ENCODE measurements around the gene GPT2. TPM values are rescaled to one million over a fixed set of nuclear protein-coding genes. Genes with fewer than 3 reads are reported as not detected.

Gene GPT2
- total RNA-seq, 1 experiment from 2014 or later: 68.8 TPM

- TF ChIP-seq CTCF (conservative IDR thresholded peaks at IDR 0.05): no peak
- no peaks in the 10 kb centered on the region for H3K27me3 Mint-ChIP-seq (ENCODE audit: low read depth)
- H4K20me1 ChIP-seq (ENCODE audit: control insufficient read depth, insufficient read depth, insufficient read length): no peaks in the 10 kb centered on the region
These were observed 5.2 kb downstream of the GPT2 start for GRCh38 chr16:46889245-46889941.

More at GRCh38 chr16:46889245-46889941, 5.2 kb downstream of the GPT2 start:
- peaks cover 23 to 53% (median 48%) of the 10 kb centered on the region in 3 experiments for H3K36me3 Mint-ChIP-seq (ENCODE audit: insufficient read depth in 1 of 3, low read depth in 3 of 3)
- Histone ChIP-seq H3K56ac (ENCODE audit: insufficient read length, low read depth, low read length) (no peak overlapping the region), H3K4me2 (ENCODE audit: insufficient read depth, insufficient read length, low read length) (no peak overlapping the region), H3K4me1 (ENCODE audit: insufficient read depth, low read length) (no peaks in the 10 kb centered on the region; the same call in 1 of the 2 replicates), H3K4ac (ENCODE audit: low read depth, low read length) (no peak overlapping the region), H4K5ac (ENCODE audit: insufficient read length, low read depth, low read length) (no peak overlapping the region), H3K14ac (ENCODE audit: insufficient read depth, low read length) (no peak overlapping the region), H2AFZ (ENCODE audit: low read length) (no peak overlapping the region), H2BK120ac (ENCODE audit: low read depth, low read length, poor library complexity, severe bottlenecking) (no peak overlapping the region), H3T11ph (ENCODE audit: low read length) (no peak overlapping the region), H2BK12ac (ENCODE audit: insufficient read length, low read depth, low read length) (no peak overlapping the region), H3K18ac (ENCODE audit: insufficient read length, low read depth, low read length) (no peak overlapping the region), H4K8ac (replicated peaks; ENCODE audit: insufficient read length, low read depth, low read length) (no peak overlapping the region), H3K9ac (ENCODE audit: extremely low read depth, insufficient read length, low read length) (no peak overlapping the region), H3K23ac (ENCODE audit: insufficient read length, low read depth, low read length) (no peak overlapping the region), H4K91ac (ENCODE audit: insufficient read length, low read depth, low read length) (no peak overlapping the region), H3K27me3 (ENCODE audit: insufficient read depth, low read length) (no peaks in the 10 kb centered on the region), H3K9me3 (ENCODE audit: control insufficient read depth, low read depth, low read length) (no peaks in the 10 kb centered on the region), H2BK15ac (ENCODE audit: low read depth, low read length) (no peak overlapping the region), H3K79me1 (ENCODE audit: insufficient read depth, low read depth, low read length, poor library complexity, severe bottlenecking) (peaks cover 5% of the 10 kb centered on the region), H3K23me2 (ENCODE audit: insufficient read length, low read depth, low read length, poor library complexity, severe bottlenecking) (peaks cover 6% of the 10 kb centered on the region), H3K79me2 (ENCODE audit: insufficient read depth, low read length) (peaks cover 43% of the 10 kb centered on the region; the same call in 1 of the 2 replicates), H2AK5ac (ENCODE audit: insufficient read length, low read length) (no peak overlapping the region), H3K27ac (ENCODE audit: insufficient read length, low read depth, low read length) (no peak overlapping the region), H2BK20ac (ENCODE audit: low read depth, low read length, poor library complexity, severe bottlenecking) (no peak overlapping the region), H2BK5ac (ENCODE audit: insufficient read length, low read length) (no peak overlapping the region)
- peak overlapping the region in 1 of 3 experiments; percentile 83; a peak in 2 of 7 replicates for H3K27ac Mint-ChIP-seq
- DNase-seq: no peak
- no peaks in the 10 kb centered on the region for H3K9me3 Mint-ChIP-seq
- peaks cover 18 to 22% of the 10 kb centered on the region in 2 experiments for H3K4me1 Mint-ChIP-seq
- H3K4me3 Mint-ChIP-seq: no peak overlapping the region
- WGBS (ENCODE audit: extremely low coverage, insufficient read length, low lambda C conversion rate): no CpG with 5 or more reads among the region's 5 CpGs
